ENCODE measurements around the gene GALNT15.

- TF ChIP-seq POLR2A (IDR thresholded peaks at IDR 0.05; ENCODE audit: low read depth, low read length) (no peak), POLR2AphosphoS5 (IDR thresholded peaks at IDR 0.05; ENCODE audit: low read depth, low read length) (no peak), TAF1 (IDR thresholded peaks at IDR 0.05; ENCODE audit: low read depth, low read length) (no peak), PAX5 (IDR thresholded peaks at IDR 0.05; ENCODE audit: insufficient read depth, low read length, severe bottlenecking) (no peak), SPI1 (IDR thresholded peaks at IDR 0.05; ENCODE audit: low read depth, low read length) (no peak)
These were observed 44.4 kb upstream of the GALNT15 start for GRCh38 chr3:16130066-16130465.
